KOPT-K1 (cell line): ENCODE measurements around the gene SPSB1.

Experiments
- H3K27ac ChIP-seq: fragments of 200-600 bp; sonication (generic); 2 replicates; pipeline ENCODE4 v1.5.1; 2016; ENCODE audit warnings: antibody characterized with exemption, mild to moderate bottlenecking, low read depth, low read length; ENCODE audit not compliant: poor library complexity, severe bottlenecking
- H3K36me3 ChIP-seq: fragments of 200-600 bp; sonication (generic); 2 replicates; pipeline ENCODE4 v1.5.1; 2017; ENCODE audit warnings: antibody characterized with exemption, mild to moderate bottlenecking, low read length, moderate library complexity; ENCODE audit not compliant: insufficient read depth
- H3K9me3 ChIP-seq: fragments of 200-600 bp; sonication (generic); 2 replicates; pipeline ENCODE4 v1.5.1; 2017; ENCODE audit warnings: antibody characterized with exemption, low read length, mild to moderate bottlenecking; ENCODE audit not compliant: insufficient read depth, poor library complexity, severe bottlenecking

The SPSB1 gene

GRCh38 chr1:9322661-9323244 lies 30.1 kb downstream of the SPSB1 start:
- no peak overlapping the region for H3K27ac ChIP-seq
- no peaks in the 10 kb centered on the region for H3K36me3 ChIP-seq
- no peaks in the 10 kb centered on the region for H3K9me3 ChIP-seq

- Histone ChIP-seq H3K36me3 (no peaks in the 10 kb centered on the region), H3K9me3 (no peaks in the 10 kb centered on the region), H3K27ac (no peak overlapping the region)
These were observed 31.8 kb downstream of the SPSB1 start for GRCh38 chr1:9324246-9325096.

- H3K36me3 ChIP-seq = no peaks in the 10 kb centered on the region
- H3K27ac ChIP-seq = no peak overlapping the region
These were observed 33.9 kb downstream of the SPSB1 start for GRCh38 chr1:9326596-9326995.

GRCh38 chr1:9328201-9328600 lies 35.5 kb downstream of the SPSB1 start:
- no peaks in the 10 kb centered on the region for H3K9me3 ChIP-seq
- H3K27ac ChIP-seq = no peak overlapping the region
- no peaks in the 10 kb centered on the region for H3K36me3 ChIP-seq

More at GRCh38 chr1:9326596-9326995, 33.9 kb downstream of the SPSB1 start:
- no peaks in the 10 kb centered on the region for H3K9me3 ChIP-seq

- Histone ChIP-seq H3K27ac (no peak overlapping the region), H3K36me3 (no peaks in the 10 kb centered on the region), H3K9me3 (no peaks in the 10 kb centered on the region)
These were observed 36.0 kb downstream of the SPSB1 start for GRCh38 chr1:9328715-9329114.

- Histone ChIP-seq H3K9me3 (no peaks in the 10 kb centered on the region), H3K27ac (no peak overlapping the region)
These were observed 38.3 kb downstream of the SPSB1 start for GRCh38 chr1:9331016-9331415.

GRCh38 chr1:9331558-9332346 lies 39.1 kb downstream of the SPSB1 start:
- H3K27ac ChIP-seq = no peak overlapping the region
- H3K36me3 ChIP-seq = no peaks in the 10 kb centered on the region
- H3K9me3 ChIP-seq = no peaks in the 10 kb centered on the region

More at GRCh38 chr1:9331016-9331415, 38.3 kb downstream of the SPSB1 start:
- no peaks in the 10 kb centered on the region for H3K36me3 ChIP-seq

GRCh38 chr1:9332513-9333143 lies 39.9 kb downstream of the SPSB1 start:
- H3K9me3 ChIP-seq = no peaks in the 10 kb centered on the region
- H3K36me3 ChIP-seq = no peaks in the 10 kb centered on the region
- H3K27ac ChIP-seq = peak overlapping the region; percentile 15

- no peaks in the 10 kb centered on the region for H3K9me3 ChIP-seq
- H3K36me3 ChIP-seq = no peaks in the 10 kb centered on the region
- H3K27ac ChIP-seq = no peak overlapping the region
These were observed 45.9 kb downstream of the SPSB1 start for GRCh38 chr1:9338397-9339246.

GRCh38 chr1:9340172-9340854 lies 47.6 kb downstream of the SPSB1 start:
- H3K27ac ChIP-seq = no peak overlapping the region

GRCh38 chr1:9340864-9341263 lies 48.2 kb downstream of the SPSB1 start:
- H3K9me3 ChIP-seq = no peaks in the 10 kb centered on the region
- no peaks in the 10 kb centered on the region for H3K36me3 ChIP-seq
- H3K27ac ChIP-seq = no peak overlapping the region

More at GRCh38 chr1:9340172-9340854, 47.6 kb downstream of the SPSB1 start:
- Histone ChIP-seq H3K36me3 (no peaks in the 10 kb centered on the region), H3K9me3 (no peaks in the 10 kb centered on the region)

- Histone ChIP-seq H3K9me3 (no peaks in the 10 kb centered on the region), H3K36me3 (no peaks in the 10 kb centered on the region), H3K27ac (no peak overlapping the region)
These were observed 48.7 kb downstream of the SPSB1 start for GRCh38 chr1:9341301-9341845.

- H3K27ac ChIP-seq = no peak overlapping the region
These were observed 50.6 kb downstream of the SPSB1 start for GRCh38 chr1:9343269-9343668.

More at GRCh38 chr1:9343269-9343668, 50.6 kb downstream of the SPSB1 start:
- no peaks in the 10 kb centered on the region for H3K9me3 ChIP-seq
- H3K36me3 ChIP-seq = no peaks in the 10 kb centered on the region
